Skeletal muscle satellite cell (primary cell): ENCODE measurements around the gene IFNA16.
"Not testable (repeated sequence)": the region's sequence is repeated elsewhere in the genome, so short reads cannot be mapped to it uniquely, and the experiment has no call there.

ENCODE experiments used
- H3K27me3 ChIP-seq: 2 replicates; pipeline ENCODE4 v1.7.0; 2013; ENCODE audit warnings: low read length; ENCODE audit not compliant: control insufficient read depth, insufficient read depth
- H3K36me3 ChIP-seq: 2 replicates; pipeline ENCODE4 v1.7.0; 2013; ENCODE audit warnings: mild to moderate bottlenecking, control low read depth, low read length; ENCODE audit not compliant: insufficient read depth
- H3K4me1 ChIP-seq: 2 replicates; pipeline ENCODE4 v1.7.0; 2013; ENCODE audit warnings: low read length; ENCODE audit not compliant: control insufficient read depth, insufficient read depth
- H3K4me2 ChIP-seq: 2 replicates; pipeline ENCODE4 v1.7.0; 2013; ENCODE audit warnings: mild to moderate bottlenecking, low read length
- H3K4me3 ChIP-seq: 2 replicates; pipeline ENCODE4 v1.7.0; 2013; ENCODE audit warnings: low read length
- H3K9ac ChIP-seq: 2 replicates; pipeline ENCODE4 v1.7.0; 2013; ENCODE audit warnings: mild to moderate bottlenecking, low read depth, low read length, moderate library complexity
- H3K9me3 ChIP-seq: replicated peaks from 2 replicates; pipeline ENCODE4 v1.7.0; 2013; ENCODE audit warnings: mild to moderate bottlenecking, control low read depth, low read length

Gene IFNA16

DNA sequence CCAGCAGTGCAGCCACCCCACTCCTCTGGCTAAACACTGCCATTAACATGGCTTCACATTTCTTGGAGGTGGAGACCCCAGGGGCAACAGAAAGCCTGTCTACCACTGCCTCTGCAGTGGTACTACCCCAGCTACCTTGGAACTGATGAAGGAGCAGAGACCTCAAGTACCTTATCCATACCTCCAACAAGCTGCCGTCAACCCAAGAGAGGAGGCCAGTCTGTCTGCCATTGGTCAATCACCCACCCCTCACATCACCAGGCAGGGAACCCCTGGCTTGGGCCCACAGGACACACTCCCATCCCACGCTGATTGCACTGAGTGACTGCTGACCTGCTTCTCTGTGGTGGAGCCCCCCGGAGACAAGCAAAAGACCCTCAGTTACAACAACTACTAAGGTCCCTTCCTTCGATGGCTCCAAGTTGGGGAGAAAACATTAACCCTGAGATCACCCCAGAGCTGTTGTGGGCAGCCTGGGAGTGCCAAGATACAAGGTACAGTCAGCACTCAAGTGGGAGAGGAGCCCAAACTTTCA is 17.1 kb upstream of the IFNA16 start:
- Histone ChIP-seq H3K4me1 (no peaks in the 10 kb centered on the region), H3K36me3 (no peaks in the 10 kb centered on the region), H3K27me3 (peaks cover 33% of the 10 kb centered on the region), H3K9ac (no peak overlapping the region), H3K9me3 (no peaks in the 10 kb centered on the region), H3K4me3 (no peak overlapping the region), H3K4me2 (no peak overlapping the region)

DNA sequence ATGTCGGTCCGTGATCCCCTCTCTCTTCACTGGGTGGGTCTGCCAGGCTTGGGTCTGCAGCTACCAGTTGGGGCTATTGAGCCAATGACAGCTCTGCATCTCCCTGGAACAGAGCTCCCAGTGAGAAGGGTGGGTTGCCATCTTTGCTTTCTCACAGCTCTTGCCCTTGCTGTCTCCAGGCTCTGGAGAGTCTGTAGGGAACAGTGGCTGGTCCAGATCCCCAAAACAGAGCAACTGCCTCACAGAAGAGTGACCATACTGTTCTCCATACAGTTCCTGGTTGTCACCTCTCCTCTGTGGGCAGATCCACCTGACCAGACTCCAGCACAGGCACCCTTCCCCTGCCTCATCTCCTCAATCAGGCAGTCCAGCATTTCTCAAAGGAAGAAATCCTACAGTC is 16.1 kb upstream of the IFNA16 start:
- H3K4me1 ChIP-seq: no peaks in the 10 kb centered on the region
- no peaks in the 10 kb centered on the region for H3K36me3 ChIP-seq
- H3K4me3 ChIP-seq: no peak overlapping the region
- H3K9me3 ChIP-seq: no peaks in the 10 kb centered on the region
- no peak overlapping the region for H3K4me2 ChIP-seq
- peaks cover 32% of the 10 kb centered on the region for H3K27me3 ChIP-seq
- no peak overlapping the region for H3K9ac ChIP-seq

GRCh38 chr9:21228122-21228521 is 11.0 kb upstream of the IFNA16 start, which contains the start of gene IFNA17:
Gene IFNA17 (minus strand): TSS chr9:21228222. CDS start chr9:21228173, 49 bp downstream.
- no peak within 1 kb of the TSS for H3K4me3 ChIP-seq
- no peak within 1 kb of the TSS for H3K9ac ChIP-seq
- H3K36me3 ChIP-seq: no peaks in the 10 kb centered on the region
- no peaks in the 10 kb centered on the region for H3K4me1 ChIP-seq
- no peaks in the 10 kb centered on the region for H3K9me3 ChIP-seq
- peaks cover 20% of the 10 kb centered on the region for H3K27me3 ChIP-seq
- no peak within 1 kb of the TSS for H3K4me2 ChIP-seq

GRCh38 chr9:21213411-21214326 is 3.4 kb downstream of the IFNA16 start:
- H3K9ac ChIP-seq, H3K36me3 ChIP-seq, H3K4me1 ChIP-seq, H3K4me3 ChIP-seq, H3K4me2 ChIP-seq, H3K9me3 ChIP-seq: not testable (repeated sequence)
- peaks cover 22% of the 10 kb centered on the region for H3K27me3 ChIP-seq

DNA sequence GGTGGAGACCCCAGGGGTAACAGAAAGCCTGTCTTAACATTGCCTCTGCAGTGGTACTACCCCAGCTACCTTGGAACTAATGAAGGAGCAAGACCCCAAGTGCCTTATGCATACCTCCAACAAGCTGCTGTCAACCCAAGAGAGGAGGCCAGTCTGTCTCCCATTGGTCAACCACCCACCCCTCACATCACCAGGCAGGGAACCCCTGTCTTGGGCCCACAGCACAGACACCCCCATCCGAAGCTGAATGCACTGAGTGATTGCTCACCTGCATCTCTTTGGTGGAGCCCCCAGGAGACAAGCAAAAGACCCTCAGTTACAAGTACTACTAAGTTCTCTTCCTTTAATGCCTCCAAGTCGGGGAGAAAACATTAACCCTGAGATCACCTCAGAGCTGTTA is 5.0 kb downstream of the IFNA16 start:
- not testable (repeated sequence) for H3K9ac ChIP-seq, H3K4me3 ChIP-seq, H3K9me3 ChIP-seq, H3K36me3 ChIP-seq, H3K4me2 ChIP-seq, H3K4me1 ChIP-seq
- peaks cover 12% of the 10 kb centered on the region for H3K27me3 ChIP-seq

DNA sequence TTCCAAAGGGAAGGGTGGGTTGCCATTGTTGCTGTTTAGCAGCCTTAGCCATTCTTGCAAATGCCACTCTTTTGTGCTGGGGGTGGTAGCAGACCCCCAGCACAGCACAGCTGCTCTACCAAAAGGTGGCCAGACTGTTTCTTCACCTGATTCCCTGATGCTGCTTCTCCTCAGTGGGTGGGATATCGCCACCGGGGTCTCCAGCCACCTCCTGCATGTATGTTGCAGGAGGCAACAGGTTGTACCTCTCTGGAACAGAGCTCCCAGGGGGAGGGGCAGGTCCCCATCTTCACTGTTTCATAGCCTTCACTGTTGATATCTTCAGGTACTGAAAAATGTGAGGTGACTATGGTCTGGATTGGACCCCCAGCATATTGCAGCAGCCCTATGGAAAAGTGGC is 6.3 kb downstream of the IFNA16 start:
- H3K4me1 ChIP-seq, H3K4me2 ChIP-seq, H3K9me3 ChIP-seq, H3K4me3 ChIP-seq, H3K27me3 ChIP-seq, H3K9ac ChIP-seq, H3K36me3 ChIP-seq: not testable (repeated sequence)

- no peaks in the 10 kb centered on the region for H3K4me1 ChIP-seq
- peaks cover 5% of the 10 kb centered on the region for H3K27me3 ChIP-seq
- no peaks in the 10 kb centered on the region for H3K9me3 ChIP-seq
- no peak overlapping the region for H3K4me2 ChIP-seq
- H3K4me3 ChIP-seq: no peak overlapping the region
- no peaks in the 10 kb centered on the region for H3K36me3 ChIP-seq
- no peak overlapping the region for H3K9ac ChIP-seq
Measured at GRCh38 chr9:21210311-21210710, 6.8 kb downstream of the IFNA16 start.

DNA sequence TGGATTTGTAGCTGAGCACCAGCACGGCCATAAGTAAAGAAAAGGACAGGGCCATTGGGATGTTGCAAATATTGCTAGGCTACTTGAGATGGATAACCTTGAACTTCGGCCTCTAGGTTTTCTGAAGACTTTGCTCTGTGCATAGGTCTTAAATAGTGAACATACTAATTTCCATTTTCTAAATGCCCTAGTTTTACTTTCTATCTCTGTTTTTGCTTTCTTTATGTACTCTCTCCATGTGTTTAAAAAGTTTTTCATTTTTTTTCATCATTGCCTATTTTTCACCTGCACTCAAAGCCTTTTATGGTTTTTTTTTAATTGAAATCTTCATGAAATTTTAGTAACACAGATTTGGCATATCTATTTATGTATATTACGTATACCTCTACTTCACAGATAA is 10.1 kb downstream of the IFNA16 start, which contains the start of gene IFNA10:
TSS of gene IFNA10 (minus strand) at position 101 of the 400 bp plus-strand sequence. CDS start at position 55, 46 bp downstream.
- not testable (repeated sequence) for H3K4me1 ChIP-seq, H3K36me3 ChIP-seq, H3K4me2 ChIP-seq, H3K4me3 ChIP-seq, H3K9me3 ChIP-seq, H3K9ac ChIP-seq
- peaks cover 17% of the 10 kb centered on the region for H3K27me3 ChIP-seq

GRCh38 chr9:21205204-21205603 is 11.9 kb downstream of the IFNA16 start:
- no peaks in the 10 kb centered on the region for H3K36me3 ChIP-seq
- no peak overlapping the region for H3K9ac ChIP-seq
- no peaks in the 10 kb centered on the region for H3K9me3 ChIP-seq
- no peaks in the 10 kb centered on the region for H3K4me1 ChIP-seq
- peaks cover 28% of the 10 kb centered on the region for H3K27me3 ChIP-seq
- H3K4me2 ChIP-seq: no peak overlapping the region
- H3K4me3 ChIP-seq: no peak overlapping the region

- not testable (repeated sequence) for H3K9me3 ChIP-seq, H3K36me3 ChIP-seq, H3K4me1 ChIP-seq, H3K4me3 ChIP-seq, H3K4me2 ChIP-seq, H3K9ac ChIP-seq
- H3K27me3 ChIP-seq: peaks cover 35% of the 10 kb centered on the region
Measured at GRCh38 chr9:21202105-21202504, 15.0 kb downstream of the IFNA16 start, which contains the start of gene IFNA7. Gene IFNA7 (minus strand): TSS chr9:21202205. CDS start chr9:21202165, 40 bp downstream.

DNA sequence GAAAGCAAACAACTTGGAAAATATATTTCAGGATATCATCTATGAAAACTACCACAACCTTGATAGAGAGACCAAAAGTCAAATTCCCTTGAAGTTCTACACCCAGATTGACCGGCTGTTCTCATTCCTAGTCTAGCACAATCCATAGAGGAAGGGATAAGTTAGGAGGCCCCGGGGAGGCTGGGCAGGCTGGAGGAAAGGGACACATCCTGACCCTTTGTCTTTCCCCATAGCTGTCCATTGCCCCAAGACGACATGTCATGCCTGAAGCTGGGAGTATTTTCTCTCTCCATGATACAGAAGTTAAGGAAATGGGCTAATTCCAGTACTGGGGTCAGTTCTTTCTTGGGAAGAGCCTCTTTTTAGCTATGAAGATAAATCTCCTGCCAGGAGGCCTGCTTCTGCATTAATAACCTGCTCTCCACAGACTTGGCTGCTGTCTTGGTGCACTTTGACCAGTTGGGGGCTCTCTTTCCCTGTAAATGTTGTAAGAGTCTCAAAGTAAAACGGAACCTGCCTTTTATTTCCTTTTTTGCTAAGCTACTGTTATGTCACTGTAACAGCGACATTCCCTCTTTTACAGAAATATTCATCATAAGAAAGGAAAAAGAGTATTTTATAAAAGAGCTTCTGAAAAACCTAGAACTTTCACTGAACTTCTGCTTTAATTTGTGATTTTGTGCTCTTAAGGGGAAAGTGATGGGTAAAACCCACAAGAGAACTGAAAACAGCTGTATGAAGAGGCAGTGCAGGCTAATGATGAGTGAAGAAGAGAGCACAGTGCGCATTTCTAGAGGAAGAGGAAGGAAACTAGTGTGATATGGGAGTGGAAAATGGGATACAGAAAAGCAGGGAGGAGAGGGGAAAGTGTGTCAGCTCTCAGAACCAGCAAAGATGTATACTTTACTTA is 22.0 kb downstream of the IFNA16 start:
- not testable (repeated sequence) for H3K9ac ChIP-seq, H3K4me2 ChIP-seq, H3K9me3 ChIP-seq, H3K4me3 ChIP-seq, H3K4me1 ChIP-seq, H3K36me3 ChIP-seq
- peaks cover 18% of the 10 kb centered on the region for H3K27me3 ChIP-seq
